Activated CD4-positive, alpha-beta T cell treated with anti-CD3 and anti-CD28 coated beads, Interleukin-10, Interleukin-2, amounts not matched to agents 100 ng/mL and 50 ng/mL, durations not matched to agents 16 hours and 8 hours (primary cell): Measurements from ENCODE around the gene SORCS2.

Experiments
- DNase-seq: peaks from one replicate; pipeline ENCODE4 v3.0.0-alpha.2; 2020

Gene SORCS2

DNA sequence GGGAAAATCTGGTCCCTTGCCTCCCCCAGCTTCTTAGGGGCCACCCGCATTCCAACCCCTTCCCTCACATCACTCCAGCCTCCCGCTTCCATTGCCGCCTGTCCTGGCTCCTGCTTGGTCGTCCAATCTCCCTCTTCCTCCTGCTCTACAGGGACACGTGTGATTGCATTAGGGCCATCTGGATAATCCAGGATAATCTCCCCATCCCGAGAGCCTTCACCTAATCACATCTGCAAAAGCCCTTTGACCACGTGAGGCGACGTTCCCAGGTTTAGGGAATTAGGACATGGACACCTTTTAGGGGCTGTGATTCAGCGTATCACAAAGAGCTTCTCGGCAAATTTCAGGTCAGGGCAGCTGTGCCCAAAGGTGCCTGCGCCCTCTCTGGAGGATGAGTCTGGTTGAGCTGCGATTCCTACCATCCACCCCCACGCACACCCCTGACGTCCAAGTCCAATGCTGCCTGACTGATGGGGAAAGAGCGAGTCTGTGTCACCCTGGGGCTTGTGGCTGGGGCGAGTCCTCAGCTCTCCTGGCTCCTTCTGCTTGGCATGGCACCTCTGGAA is 137.8 kb downstream of the SORCS2 start:
- DNase-seq = no peak

DNA sequence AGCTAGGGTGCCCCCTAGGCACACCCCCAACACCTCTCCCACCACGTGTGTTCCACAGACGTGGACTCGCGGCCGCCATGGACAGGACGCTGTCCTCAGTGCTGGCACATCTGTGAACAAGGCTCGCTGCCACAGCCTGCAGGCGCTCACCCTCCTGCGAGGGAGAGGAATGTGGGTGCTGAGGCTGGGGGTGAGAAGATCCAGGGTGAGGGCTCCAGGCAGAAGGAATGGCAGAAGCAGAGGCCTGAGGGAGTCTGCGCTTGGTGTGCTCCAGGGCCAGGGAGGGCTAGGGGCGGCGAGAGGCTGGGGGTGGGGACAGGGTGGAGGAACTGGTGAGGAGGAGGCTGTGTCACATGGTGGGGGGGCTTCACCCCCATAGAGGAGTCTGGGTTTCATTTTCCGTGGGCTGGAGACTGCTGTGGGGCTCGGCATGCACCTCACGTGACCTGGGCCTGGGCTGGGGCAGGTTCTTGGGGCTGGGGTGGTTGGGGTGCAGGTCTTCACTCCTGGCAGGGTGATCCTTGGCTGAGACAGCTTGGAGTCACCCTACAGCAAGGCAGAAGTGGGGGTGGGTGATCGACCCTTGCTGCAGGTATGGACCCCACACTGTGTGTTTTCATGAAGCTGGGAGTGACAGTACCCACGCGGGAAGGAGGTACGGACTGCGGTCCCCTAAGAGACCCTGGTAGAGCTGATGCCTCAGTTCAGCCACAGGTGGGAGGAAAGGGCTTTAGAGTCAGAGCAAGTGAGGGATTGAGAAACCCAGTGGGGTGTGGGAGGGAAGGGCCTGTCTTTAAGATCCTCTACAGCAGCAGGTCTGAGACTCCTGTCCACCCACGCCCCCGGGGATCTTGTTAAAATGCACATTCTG is 138.7 kb downstream of the SORCS2 start:
- DNase-seq = no peak

DNA sequence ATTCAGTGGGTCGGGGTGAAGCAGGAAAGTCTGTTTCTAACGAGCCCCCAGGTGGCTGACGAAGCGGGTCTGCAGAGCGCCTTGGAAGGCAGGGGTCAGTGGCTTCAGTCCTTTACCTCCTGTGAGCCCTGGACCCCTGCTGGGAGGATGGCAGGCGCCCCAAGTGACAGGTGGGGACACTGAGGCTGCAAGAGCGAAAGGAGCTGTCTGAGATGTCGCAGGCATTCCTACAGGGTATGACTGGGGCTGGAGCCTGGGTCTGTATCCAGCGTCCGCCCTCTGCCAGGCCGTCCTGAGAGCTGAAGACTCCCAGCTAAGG is 139.3 kb downstream of the SORCS2 start:
- no peak for DNase-seq

DNA sequence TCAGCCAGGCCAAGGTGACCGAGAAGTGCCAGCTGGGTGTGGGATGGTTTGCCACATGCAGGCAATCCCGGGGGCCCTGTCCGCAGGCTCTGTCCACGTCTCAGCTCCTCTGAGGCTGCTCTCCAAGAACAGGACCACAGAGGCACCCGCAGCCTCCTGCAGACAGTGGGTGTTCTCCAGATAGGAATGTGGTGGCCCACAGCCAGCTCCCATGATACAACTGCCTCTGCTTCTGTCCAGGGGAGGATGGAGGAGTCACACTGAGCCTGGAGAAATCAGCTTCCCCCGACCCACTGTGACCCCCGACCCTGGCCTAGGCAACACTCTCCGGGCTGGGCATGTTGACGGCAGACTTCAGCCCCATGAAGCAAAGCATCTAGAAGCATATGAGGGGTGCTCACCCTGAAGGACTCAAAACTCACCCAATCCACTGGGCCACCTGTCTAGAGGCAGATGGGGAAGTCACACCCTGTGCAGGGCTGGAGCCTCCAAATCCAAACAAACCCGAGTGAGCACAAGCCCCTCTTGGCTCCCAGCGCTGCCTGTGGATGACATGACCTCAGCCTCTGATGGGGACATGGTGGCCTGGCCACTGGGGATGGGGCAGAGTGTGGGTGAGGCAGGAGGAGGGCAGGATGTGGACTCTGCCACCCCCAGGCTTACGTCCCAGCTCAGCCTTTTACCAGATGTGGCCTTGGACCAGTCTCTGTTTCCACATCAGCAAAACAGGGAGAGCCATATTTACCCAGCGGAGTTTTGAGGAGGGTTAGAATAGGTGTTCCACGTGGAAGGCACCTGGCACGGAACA is 140.1 kb downstream of the SORCS2 start:
- no peak for DNase-seq

DNA sequence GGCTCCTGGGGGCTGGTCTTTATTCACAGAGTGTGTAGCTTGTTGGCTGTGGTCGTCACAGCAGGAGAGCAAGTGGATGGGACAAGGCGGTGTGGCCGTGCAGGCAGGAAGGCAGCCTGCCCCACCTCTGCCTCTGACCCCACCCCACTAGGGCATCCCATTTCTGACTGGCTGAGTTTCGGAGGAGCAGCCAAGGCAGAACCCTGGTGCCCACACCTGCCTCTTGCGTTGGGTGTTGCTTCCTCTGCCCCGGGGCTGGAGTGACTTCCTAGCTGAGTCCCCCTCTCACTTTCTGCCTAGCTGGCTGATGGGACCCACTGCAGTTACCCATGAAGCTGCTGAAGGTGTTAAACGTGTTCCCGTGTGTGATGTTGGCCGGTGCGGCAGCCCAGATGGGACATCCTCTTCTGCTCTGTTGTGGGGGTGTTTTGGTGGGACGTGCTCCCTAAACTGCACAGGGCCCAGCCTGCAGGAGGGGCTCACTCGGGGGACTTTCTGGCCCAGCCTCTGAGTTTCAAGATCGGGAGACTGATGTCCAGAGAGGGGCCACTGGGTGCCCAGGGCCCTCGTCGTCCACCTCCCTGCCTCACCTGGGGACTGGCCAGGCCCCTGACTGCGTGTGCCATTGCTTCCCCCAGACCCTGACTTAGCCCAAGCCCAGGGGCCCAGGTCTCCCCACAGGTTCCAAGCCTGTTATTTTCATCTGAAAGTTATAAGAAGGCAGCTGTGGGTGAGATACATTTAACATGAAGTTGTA is 140.9 kb downstream of the SORCS2 start:
- DNase-seq = no peak

DNA sequence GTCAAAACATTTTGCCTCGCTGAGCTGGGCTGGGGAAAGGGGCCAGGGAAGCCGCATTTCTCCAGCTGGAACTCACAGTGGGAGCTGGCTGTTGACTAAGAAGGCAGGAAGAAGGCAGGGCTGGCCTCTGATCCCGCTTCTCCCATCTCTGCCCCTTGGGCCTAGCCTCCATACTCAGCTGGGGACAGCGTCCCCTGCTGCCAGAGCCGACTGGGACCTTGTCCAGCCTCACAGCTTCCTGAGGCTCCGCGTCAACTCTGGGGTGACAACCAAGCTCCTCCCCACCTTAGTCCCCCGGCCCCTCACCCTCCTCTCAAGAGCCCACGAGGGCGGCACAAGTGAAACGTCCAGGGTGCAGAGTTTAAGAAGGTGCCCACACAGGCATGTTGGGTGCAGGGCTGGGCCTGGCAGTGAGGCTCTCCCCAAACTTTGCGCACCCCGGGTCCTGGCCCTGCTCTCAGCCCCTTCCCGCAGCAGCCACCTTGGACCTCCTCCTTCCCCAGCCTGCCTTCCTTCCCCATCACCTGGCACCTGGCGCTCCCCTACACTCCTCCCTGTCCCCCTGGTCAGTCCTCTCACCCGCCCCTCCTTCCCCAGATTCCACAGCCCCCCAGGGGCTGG is 141.6 kb downstream of the SORCS2 start:
- DNase-seq = no peak

DNA sequence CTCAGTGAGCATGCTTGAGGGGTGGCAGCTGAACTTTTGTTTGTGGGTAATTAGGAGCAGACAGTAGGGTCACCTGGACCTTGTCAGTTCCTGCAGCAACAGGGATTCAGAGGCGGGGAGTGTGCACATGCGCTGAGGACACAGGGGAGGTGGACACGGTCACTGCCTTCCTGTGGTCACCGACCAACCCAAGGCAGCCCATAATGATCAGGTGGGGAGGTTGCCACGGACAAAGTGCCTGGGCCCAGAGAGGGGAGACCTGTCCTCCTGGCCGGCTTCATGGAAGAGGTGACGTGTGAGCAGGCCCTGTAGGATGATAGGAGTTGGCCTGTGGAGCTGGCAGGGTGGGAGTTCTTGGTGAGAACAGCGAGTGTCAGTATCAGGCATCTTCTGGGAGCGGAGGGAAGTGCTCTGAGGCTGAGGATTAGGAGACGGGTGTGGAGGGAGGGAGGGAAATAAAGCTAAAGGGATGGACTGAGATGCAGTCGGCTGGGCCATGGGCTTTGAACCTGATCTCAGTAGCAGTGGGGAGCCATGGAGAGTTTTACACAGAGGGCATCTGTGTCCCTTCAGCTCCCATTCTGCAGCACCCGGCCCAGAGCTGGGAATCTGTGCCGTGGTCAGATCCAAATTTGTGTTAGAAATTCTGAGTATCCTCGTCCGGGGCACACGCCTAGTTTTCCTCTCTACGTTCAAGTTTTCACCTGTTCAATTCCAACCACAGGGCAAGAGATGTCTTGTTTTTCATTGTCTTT is 142.4 kb downstream of the SORCS2 start:
- DNase-seq = no peak

DNA sequence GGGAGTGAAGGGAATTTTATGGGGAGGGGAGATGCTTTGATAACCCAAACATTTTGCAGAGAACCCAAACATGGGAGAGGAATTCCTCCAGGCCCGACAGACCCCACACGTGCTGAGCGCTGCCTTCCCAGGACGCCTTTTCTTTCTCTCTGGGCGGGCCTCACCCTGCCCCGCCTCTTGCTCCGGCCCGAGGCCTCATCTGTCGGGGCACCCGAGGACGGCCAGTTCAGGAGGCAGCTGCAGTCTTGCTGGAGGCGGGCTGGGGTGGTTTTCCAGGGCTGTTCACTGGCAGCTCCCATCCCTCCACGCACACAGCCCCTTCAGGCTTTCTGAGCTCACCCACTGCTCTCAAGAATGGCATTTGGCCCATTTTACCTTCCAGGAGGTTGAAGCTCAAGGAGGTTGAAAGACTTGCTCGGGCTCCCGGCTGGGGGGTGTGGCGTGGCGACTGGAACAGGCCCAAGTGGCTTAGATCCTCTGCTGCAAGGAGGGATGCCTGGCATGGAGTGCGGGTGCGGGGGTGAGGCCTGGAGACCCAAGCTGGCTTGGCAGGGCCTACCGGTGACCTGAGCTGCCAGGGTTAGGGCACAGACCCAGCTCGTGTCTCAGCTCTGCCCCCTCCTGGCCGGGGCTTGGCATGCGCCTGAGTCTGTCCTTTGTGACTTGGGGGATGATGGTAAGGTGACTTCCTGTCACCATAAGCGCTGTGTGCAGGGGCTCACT is 143.2 kb downstream of the SORCS2 start:
- peak; percentile 77 for DNase-seq

DNA sequence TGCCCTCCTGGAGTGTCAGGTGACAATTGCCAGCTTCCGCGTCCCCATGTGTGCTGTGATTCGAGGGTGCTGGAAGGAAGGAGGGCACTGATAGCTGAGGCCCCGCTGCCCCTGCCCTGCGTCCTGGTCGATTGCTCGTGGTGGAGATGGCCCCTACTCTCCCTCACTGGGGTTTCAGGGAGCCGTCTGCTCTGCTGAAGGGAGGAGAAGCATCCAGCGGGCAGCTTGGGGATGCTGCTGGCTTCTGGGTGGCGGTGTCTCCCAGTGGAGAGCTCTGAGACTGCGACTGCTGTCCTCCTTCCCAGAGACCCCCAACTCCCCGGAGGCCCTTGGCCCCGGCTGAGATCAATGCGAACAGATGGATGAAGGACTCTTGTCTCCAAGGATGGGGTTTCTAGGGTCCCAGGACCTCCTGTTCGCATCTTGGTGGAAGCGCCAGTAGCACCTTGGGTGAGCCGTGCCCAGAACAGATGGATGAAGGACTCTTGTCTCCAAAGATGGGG is 143.8 kb downstream of the SORCS2 start:
- DNase-seq = no peak

DNA sequence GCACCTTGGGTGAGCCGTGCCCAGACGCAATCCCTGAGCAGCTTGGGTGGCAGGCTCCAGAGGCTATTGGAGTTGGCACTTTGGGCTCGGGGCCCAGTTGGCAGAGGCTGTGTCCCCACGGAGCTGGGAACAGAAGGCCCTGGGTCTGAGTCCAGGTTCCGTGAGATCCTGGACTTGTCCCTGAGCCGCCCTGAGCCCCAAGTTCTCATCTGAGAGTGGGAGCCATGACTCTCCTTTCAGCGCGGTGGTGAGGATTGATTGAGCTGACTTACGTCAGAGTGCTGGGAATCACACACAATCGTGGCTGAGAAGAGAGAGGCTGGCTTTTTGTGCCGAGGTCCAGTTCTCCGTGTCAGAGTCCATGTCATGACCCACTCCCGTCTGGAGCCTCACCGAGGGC is 144.4 kb downstream of the SORCS2 start:
- DNase-seq = no peak

DNA sequence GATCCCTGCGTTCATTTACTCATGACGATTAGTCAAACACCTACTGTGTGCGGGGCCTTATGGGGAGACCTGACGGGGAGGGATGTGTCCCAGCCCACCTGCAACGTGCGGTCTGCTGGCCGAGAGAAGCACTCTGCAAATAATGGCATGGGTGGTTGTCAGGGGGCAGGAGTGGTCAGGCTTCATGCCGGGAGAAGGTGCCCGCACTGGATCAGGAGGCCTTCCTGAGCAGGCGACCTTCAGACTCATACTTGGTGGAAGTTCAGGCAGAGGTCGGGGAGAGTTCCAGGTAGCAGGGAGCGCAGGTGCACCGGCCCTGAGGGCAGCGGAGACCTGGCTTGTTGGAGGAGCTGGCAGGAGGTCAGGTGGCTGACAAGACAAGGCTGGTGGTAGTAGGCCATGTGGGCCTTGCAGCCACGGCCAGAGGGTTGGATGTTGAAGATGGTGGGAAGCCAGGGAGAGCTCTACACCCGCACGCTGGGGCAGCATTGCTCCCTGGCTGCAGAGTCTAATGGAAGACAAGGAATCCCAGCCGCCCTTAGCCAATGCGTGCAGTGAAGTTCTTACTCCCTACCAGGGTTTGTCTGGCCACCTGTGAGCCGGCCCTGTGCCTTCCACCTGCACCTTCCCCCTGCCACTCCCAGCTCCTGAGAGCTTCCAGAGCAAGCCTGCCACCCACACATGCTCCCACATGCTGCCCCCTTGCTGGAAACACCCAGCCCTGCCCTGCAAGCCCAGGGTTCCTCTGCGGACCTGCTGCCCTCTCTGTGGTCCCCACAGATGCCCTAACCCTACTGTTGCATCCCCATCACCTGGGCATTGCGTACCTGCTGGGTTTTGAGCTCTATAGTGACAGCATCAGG is 145.1 kb downstream of the SORCS2 start:
- no peak for DNase-seq

DNA sequence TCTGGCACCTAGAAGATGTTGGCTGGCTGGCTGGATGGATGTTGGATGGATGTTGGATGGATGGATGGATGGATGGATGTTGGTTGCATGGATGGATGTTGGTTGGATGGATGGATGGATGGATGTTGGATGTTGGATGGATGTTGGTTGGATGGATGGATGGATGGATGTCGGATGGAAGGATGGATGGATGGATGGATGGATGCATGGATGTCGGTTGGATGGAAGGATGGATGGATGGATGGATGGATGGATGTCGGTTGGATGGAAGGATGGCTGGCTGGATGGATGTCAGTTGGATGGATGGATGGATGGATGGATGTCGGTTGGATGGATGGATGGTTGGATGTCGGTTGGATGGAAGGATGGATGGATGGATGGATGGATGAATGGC is 145.7 kb downstream of the SORCS2 start:
- DNase-seq = no peak

DNA sequence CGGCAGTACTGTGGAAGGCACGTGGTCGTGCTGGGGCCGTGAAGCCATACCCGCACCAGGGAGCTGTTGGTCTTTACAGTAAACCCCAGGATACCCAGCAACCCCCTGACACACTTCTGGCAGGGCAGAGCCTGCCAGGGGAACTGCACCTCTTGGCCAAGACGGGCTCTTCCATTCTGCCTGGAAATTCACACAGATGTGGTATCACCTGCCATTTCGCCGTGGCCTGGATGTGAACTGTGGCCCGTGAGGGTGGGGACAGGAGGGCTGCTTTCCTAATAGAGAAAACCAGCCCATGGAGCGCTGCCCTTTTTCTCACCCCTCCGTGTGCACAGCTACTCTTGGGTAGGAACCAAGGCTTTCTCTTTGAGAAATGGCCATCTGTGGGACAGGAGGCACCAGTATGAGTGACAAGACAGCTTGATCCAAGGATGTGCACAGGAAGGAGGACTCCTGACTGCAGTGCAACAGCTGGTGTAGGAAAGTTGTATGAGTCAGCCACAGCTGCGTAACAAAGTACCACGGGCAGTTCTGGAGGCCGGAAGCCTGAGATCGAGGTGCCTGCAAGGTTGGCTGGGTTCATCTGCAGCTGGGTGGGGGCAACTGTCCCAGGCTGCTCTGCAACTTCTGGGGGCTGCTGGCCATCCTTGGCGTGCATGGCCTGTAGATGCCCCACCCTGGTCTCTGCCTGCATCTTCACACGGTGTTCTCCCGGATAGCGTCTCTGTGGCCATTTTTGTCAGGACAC is 146.7 kb downstream of the SORCS2 start:
- DNase-seq = no peak

DNA sequence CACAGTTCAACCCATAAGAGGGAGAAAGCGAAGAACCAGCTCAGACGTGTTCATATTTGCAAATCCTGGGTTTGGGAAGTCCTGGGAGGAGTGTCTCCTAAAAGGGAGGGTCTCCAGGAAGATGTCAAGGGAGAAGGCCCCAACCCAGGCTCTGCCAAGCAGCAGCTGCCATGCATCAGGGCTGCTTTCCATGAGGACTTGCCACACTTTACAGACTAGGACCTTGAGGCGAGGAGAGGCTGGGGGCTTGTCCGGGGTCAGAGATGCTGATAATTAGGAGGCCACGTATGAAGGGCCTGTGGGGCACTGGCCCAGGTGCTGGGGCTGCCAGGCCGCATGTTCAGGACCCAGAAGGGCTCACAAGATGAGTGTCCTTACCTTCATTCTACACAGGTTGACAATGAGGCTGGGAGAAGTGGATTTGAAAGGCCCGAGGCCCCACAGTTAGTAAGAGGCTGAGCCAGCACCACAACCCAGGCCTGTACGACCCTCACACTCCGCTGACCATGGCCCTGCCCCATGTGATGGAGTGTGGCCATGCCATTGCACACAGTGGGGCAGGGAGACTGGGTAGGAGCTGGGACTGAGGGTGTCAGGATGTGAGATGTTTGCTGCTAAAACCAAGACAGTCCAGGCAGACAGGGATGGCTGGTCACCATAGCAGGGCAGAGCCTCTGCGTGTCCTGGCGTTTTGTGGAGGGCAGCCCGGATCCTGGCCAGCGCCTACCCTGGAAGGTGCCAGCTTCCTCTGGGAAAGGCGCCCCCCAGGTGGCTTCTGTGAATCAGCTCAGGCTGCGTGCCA is 147.6 kb downstream of the SORCS2 start:
- DNase-seq = no peak

DNA sequence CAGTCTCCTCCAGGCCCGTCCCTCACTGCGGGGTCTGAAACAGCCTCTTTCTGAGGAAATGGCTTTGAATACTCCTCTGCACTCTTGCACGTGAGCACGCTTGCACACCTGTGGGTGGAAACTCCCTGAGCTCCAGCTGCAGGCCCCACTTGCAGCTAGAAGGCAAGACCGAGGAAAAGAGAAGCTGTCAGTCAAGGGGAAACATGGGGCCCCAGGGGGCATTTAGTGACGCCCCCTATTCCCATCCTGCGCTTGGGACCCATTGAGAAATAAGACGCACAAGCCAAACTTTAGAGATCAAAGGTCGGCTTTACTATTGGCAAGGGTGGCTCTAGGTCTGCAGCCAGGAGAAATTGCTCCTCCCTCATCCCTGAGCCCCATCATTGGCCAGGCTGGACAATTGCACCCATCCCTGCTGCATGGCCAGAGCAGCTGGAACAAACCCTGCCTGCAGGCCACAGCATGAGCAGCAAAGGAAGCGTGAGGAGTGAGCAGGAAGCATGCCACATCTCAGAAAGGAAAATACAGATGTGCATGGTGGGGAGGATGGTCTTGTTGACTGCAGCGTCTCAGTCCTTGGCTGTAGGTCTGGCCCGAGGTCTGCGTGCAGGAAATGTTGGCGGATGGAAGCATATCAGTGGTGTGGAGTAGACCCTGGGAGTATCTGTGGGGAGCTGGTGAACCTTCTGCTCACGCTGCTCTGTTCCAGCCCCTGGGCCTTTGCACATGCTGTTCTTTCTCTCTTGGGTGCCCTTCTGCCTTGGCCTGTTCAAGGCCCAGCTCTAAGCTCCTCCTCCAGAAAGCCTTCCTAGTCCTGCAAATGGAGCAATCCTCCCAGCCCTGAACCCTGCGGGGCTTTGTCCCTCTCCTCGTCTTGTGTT is 148.5 kb downstream of the SORCS2 start:
- no peak for DNase-seq

DNA sequence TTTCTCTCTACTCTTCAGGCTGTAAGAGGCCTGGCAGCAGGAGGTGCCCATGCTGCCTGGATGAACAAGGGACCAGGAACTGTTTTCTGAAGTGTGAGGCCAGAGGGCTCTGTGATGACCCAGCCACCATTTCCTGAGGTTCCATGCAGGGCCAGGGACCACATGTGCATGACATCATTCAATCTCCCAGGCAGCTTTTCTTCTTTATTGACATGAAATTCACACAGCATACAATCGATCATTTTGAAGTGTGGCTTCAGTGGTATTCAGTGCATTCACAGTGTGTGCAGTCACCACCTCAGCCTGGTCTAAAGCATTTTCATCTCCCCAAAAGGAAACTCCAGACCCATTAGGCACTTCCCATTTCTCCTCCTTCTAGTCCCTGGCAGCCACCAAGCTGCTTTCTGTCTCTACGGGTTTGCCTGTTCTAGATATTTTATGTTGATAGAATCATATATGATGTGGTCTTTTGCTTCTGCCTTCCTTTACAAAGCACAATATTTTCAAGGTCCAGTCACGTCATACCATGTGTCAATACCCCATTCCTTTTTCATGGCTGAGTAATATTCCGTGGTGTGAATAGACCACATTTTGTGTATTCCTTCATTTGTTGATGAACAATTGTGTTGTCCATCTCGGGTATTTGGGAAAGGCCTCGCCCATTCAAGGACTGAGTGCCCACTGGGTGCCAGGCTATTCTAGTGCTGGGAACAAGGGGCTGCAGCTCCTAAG is 149.3 kb downstream of the SORCS2 start:
- no peak for DNase-seq
